ENCODE measurements around the gene POLR1E.

DNA sequence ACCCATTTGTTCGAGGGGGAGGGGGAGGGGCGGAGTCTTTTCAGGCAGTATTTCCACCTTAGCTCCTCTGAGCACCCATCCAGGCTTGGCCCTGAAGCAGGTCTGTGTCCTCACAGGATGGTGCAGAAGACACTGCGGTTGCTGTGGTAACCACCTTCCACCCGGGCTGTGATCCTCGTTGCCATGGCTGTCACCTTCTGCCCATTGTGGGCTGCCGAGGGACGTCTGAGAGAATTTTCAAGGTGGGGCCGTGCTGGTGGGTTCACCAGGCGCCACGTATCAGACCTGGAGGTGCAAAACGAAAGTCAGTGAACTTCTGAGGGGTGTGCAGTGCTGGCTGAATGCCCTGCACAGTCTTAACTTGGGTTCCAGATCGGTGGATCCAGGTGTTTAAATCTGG, 26.7 kb downstream of the POLR1E start:
- TF ChIP-seq, protein P1, sequence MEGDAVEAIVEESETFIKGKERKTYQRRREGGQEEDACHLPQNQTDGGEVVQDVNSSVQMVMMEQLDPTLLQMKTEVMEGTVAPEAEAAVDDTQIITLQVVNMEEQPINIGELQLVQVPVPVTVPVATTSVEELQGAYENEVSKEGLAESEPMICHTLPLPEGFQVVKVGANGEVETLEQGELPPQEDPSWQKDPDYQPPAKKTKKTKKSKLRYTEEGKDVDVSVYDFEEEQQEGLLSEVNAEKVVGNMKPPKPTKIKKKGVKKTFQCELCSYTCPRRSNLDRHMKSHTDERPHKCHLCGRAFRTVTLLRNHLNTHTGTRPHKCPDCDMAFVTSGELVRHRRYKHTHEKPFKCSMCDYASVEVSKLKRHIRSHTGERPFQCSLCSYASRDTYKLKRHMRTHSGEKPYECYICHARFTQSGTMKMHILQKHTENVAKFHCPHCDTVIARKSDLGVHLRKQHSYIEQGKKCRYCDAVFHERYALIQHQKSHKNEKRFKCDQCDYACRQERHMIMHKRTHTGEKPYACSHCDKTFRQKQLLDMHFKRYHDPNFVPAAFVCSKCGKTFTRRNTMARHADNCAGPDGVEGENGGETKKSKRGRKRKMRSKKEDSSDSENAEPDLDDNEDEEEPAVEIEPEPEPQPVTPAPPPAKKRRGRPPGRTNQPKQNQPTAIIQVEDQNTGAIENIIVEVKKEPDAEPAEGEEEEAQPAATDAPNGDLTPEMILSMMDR (conservative IDR thresholded peaks at IDR 0.05; ENCODE audit: low read length), result no peak
- no peak for TF ChIP-seq EZH2phosphoT487 (IDR thresholded peaks at IDR 0.05; ENCODE audit: borderline replicate concordance)
